ENCODE data around the gene LUZP1. TPM values are rescaled to one million over a fixed set of nuclear protein-coding genes. Genes with fewer than 3 reads are reported as not detected.

The LUZP1 gene
- total and polyA plus RNA-seq, 10 donors = 1.7 to 51.6 (median 31.6) TPM

DNA sequence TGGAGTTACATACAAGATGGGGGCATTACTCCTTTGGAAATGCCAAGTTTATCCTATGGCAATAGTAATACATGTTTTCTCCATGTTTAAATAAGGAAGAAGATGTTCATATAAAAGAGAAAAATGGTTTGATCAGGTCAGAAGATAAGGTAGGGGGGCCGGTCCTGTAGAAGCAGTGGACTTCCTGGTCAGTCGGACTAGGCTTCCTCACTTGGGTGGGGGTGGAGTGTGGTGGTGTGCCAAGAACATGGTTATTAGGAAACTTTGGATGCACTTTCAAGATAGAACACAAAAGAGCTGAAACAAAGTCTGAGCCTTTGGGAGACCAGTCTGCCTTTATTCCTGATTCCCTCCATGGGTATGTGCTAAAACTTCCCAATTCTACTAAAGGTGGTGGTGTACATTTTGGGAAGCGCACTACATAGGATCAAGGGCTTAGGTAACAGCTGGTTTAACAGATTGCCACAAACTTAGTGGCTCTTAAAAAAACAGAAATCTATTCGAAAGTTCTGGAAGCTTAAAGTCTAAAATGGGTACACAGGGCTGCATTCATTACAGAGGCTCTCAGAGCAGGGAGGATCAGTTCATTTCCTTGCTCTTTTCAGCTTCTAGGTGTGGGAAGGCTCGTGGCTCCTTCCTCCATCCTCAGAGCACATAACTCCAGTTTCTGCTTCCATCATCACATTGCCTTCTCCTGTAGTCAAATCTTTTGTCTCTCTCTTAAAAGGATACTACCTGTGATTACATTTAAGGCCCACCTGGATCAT lies 84.8 kb downstream of the LUZP1 start:
- Histone ChIP-seq H3K27me3 (replicated peaks in 1 of 7) (no peaks in the 10 kb centered on the region), H3K9me3 (no peaks in the 10 kb centered on the region), H3K4me3 (no peak overlapping the region), H3K4me1 (peaks cover 0 to 10% (median 0%) of the 10 kb centered on the region in 6 donors), H3K27ac (no peak overlapping the region), H3K36me3 (peaks cover 0 to 100% (median 87%) of the 10 kb centered on the region in 6 donors)
- 65 to 83% (median 74%) methylated on average over 5 of the region's 5 CpGs for WGBS, 5 donors
- no peak for TF ChIP-seq POLR2A (IDR thresholded peaks at IDR 0.05)
- TF ChIP-seq, protein P1, sequence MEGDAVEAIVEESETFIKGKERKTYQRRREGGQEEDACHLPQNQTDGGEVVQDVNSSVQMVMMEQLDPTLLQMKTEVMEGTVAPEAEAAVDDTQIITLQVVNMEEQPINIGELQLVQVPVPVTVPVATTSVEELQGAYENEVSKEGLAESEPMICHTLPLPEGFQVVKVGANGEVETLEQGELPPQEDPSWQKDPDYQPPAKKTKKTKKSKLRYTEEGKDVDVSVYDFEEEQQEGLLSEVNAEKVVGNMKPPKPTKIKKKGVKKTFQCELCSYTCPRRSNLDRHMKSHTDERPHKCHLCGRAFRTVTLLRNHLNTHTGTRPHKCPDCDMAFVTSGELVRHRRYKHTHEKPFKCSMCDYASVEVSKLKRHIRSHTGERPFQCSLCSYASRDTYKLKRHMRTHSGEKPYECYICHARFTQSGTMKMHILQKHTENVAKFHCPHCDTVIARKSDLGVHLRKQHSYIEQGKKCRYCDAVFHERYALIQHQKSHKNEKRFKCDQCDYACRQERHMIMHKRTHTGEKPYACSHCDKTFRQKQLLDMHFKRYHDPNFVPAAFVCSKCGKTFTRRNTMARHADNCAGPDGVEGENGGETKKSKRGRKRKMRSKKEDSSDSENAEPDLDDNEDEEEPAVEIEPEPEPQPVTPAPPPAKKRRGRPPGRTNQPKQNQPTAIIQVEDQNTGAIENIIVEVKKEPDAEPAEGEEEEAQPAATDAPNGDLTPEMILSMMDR (IDR thresholded peaks at IDR 0.05 in 8 of 11, conservative IDR thresholded peaks at IDR 0.05 in 3 of 11) = no peak
- TF ChIP-seq POLR2AphosphoS5 (IDR thresholded peaks at IDR 0.05) = no peak
- intact Hi-C loops (cut with DNase I; ENCODE audit: low total_unique reads) = loop anchor here (10.0 kb wide), 1 partner anchor 109 kb away; the partner anchor contains the start of gene LACTBL1
- DNase-seq = no peak

DNA sequence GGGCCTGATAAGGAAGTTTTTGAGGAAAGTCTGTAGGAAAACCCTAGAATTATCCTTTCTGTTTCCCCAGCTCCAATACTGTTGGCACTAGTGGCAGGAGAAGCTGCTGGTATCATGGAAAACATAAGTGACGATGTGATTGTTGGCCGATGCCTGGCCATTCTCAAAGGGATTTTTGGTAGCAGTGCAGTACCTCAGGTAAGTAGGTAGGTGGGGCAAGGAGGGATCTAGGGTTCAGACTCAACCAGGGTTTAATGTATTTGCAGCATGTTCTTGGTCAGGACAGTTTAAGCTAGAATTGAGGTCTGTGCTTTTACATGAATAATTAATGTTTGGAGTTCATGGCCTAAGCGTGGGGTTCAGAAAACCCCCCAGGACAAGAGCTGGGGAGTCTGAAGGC lies 87.3 kb downstream of the LUZP1 start:
- TF ChIP-seq POLR2AphosphoS5 (IDR thresholded peaks at IDR 0.05) = no peak
- TF ChIP-seq, protein P1 (IDR thresholded peaks at IDR 0.05 in 8 of 11, conservative IDR thresholded peaks at IDR 0.05 in 3 of 11) = peak in 1 of 11 experiments; percentile 10
- no peak for TF ChIP-seq POLR2A (IDR thresholded peaks at IDR 0.05)
- peaks cover 0 to 10% (median 0%) of the 10 kb centered on the region in 6 donors for H3K4me1 ChIP-seq
- H3K27me3 ChIP-seq (replicated peaks in 1 of 7) = no peaks in the 10 kb centered on the region
- no peaks in the 10 kb centered on the region for H3K9me3 ChIP-seq
- DNase-seq = no peak
- H3K4me3 ChIP-seq = no peak overlapping the region
- H3K27ac ChIP-seq = no peak overlapping the region
- intact Hi-C loops (cut with DNase I; ENCODE audit: low total_unique reads) = loop anchor here (10.0 kb wide), 1 partner anchor 107 kb away; the partner anchor contains the start of gene LACTBL1
- peaks cover 0 to 100% (median 82%) of the 10 kb centered on the region in 6 donors for H3K36me3 ChIP-seq
- WGBS, 5 donors = 89 to 92% (median 92%) methylated on average over 3 of the region's 3 CpGs

DNA sequence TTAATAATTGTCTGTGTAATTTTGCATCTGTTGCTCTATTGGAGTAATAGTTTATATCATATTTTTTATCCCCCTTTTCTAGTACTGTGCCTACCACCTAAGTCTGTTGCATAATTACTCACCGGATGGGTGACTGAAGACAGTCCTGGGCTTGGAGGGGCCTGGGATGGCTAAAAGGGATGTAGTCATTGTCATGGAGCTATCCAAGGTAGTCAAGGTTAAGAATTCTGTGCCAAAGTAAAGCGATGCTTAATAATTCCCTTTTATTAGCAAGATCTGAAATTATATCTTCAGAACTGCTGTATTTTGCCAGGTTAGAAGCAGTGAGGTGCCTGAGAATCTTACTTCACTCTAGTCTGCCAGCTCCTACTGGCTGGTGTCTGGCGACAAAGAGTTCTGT lies 87.8 kb downstream of the LUZP1 start:
- WGBS, 5 donors = 90 to 95% (median 95%) methylated on average over 3 of the region's 3 CpGs
- no peak overlapping the region for H3K4me3 ChIP-seq
- TF ChIP-seq POLR2A (IDR thresholded peaks at IDR 0.05) (no peak), POLR2AphosphoS5 (IDR thresholded peaks at IDR 0.05) (no peak)
- TF ChIP-seq, protein P1 (IDR thresholded peaks at IDR 0.05 in 8 of 11, conservative IDR thresholded peaks at IDR 0.05 in 3 of 11) = no peak
- peaks cover 0 to 100% (median 82%) of the 10 kb centered on the region in 6 donors for H3K36me3 ChIP-seq
- H3K27me3 ChIP-seq (replicated peaks in 1 of 7) = no peaks in the 10 kb centered on the region
- intact Hi-C loops (cut with DNase I; ENCODE audit: low total_unique reads) = loop anchor here (10.0 kb wide), 1 partner anchor 106 kb away; the partner anchor contains the start of gene LACTBL1
- H3K4me1 ChIP-seq = peaks cover 0 to 10% (median 0%) of the 10 kb centered on the region in 6 donors
- no peaks in the 10 kb centered on the region for H3K9me3 ChIP-seq
- H3K27ac ChIP-seq = no peak overlapping the region
- DNase-seq = no peak

DNA sequence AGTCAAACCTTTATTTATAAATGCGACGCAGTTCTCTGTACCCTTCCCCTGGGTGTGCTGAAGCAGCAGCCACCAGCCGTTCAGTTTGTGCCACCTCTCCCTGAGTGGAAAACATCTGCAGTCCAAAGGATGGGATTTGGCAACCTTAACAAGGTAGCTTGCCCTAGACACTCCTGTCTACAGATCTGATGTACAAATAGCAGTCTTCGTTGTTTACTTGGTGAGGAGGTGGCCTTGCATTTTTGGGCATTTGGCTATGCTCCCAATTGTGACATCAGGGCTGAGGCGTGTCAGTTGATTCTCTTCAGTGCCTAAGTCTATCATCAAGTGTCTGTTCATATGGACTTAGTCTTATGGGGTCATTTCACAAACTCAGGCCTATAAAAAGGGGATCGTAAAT lies 89.6 kb downstream of the LUZP1 start:
- Histone ChIP-seq H3K27me3 (replicated peaks in 1 of 7) (no peaks in the 10 kb centered on the region), H3K36me3 (peaks cover 0 to 100% (median 69%) of the 10 kb centered on the region in 6 donors), H3K9me3 (no peaks in the 10 kb centered on the region), H3K4me1 (peaks cover 0 to 6% (median 0%) of the 10 kb centered on the region in 6 donors), H3K27ac (no peak overlapping the region), H3K4me3 (no peak overlapping the region)
- TF ChIP-seq POLR2A (IDR thresholded peaks at IDR 0.05) (no peak), POLR2AphosphoS5 (IDR thresholded peaks at IDR 0.05) (no peak)
- no peak for DNase-seq
- 80 to 93% (median 92%) methylated on average over 6 of the region's 6 CpGs for WGBS, 5 donors
- intact Hi-C loops (cut with DNase I; ENCODE audit: low total_unique reads) = no loop called here
